Stimulated activated CD4-positive, alpha-beta T cell treated with anti-CD3 and anti-CD28 coated beads, TNF-alpha, amount 100 ng/mL, for 24 hours (primary cell): ENCODE data around the gene MFSD11.
"Not testable (repeated sequence)": the region's sequence is repeated elsewhere in the genome, so short reads cannot be mapped to it uniquely, and the experiment has no call there.

ENCODE experiments used
- DNase-seq, 3 experiments: peaks; one replicate each; pipeline ENCODE4 v3.0.0-alpha.2; 2020; ENCODE audit warnings: low read depth in 3 of 3

The MFSD11 gene

GRCh38 chr17:76709077-76709950, 28.6 kb upstream of the MFSD11 start:
- DNase-seq: no peak

- DNase-seq: not testable (repeated sequence)
Observed at GRCh38 chr17:76709951-76710862, 27.7 kb upstream of the MFSD11 start.

GRCh38 chr17:76710863-76711611, 26.9 kb upstream of the MFSD11 start, which contains the start of gene MXRA7:
Gene MXRA7, minus strand, starts transcription at chr17:76710965. Its CDS starts 19 bp downstream, at chr17:76710946.
- no peak for DNase-seq

GRCh38 chr17:76712321-76712720, 25.6 kb upstream of the MFSD11 start:
- not testable (repeated sequence) for DNase-seq

GRCh38 chr17:76713765-76714164, 24.2 kb upstream of the MFSD11 start:
- DNase-seq: no peak

- no peak for DNase-seq
Observed at GRCh38 chr17:76714336-76714735, 23.6 kb upstream of the MFSD11 start.

GRCh38 chr17:76714822-76715495, 23.0 kb upstream of the MFSD11 start:
- DNase-seq: peak; percentile 57 to 72 (median 69)

GRCh38 chr17:76715496-76715830, 22.5 kb upstream of the MFSD11 start:
- DNase-seq: no peak

GRCh38 chr17:76716146-76716838, 21.6 kb upstream of the MFSD11 start:
- DNase-seq: no peak

- DNase-seq: no peak
Observed at GRCh38 chr17:76716839-76717215, 21.1 kb upstream of the MFSD11 start.

GRCh38 chr17:76718516-76718915, 19.4 kb upstream of the MFSD11 start:
- DNase-seq: no peak

- DNase-seq: no peak
Observed at GRCh38 chr17:76720211-76720610, 17.7 kb upstream of the MFSD11 start.

GRCh38 chr17:76720941-76721340, 17.0 kb upstream of the MFSD11 start:
- DNase-seq: no peak

- DNase-seq: no peak
Observed at GRCh38 chr17:76721463-76721862, 16.5 kb upstream of the MFSD11 start.

- DNase-seq: no peak
Observed at GRCh38 chr17:76722279-76722678, 15.6 kb upstream of the MFSD11 start.

GRCh38 chr17:76722977-76723376, 14.9 kb upstream of the MFSD11 start:
- DNase-seq: not testable (repeated sequence)

- no peak for DNase-seq
Observed at GRCh38 chr17:76723812-76724211, 14.1 kb upstream of the MFSD11 start.

GRCh38 chr17:76725580-76726230, 12.2 kb upstream of the MFSD11 start:
- peak in 2 of 3 experiments; percentile 55 to 76 for DNase-seq

- DNase-seq: peak; percentile 91 to 95 (median 91)
Observed at GRCh38 chr17:76726231-76726775, 11.6 kb upstream of the MFSD11 start, which contains the start of gene JMJD6. Gene JMJD6, minus strand, starts transcription at chr17:76726606. Its CDS starts 131 bp downstream, at chr17:76726475.
